Daoy (cell line): ENCODE data around the gene KRT80. TPM values are rescaled to one million over a fixed set of nuclear protein-coding genes. Genes with fewer than 3 reads are reported as not detected.

Experiments
- DNase-seq: peaks from one replicate; pipeline ENCODE4 v3.0.0-alpha.2; 2015; ENCODE audit warnings: low read depth
- total RNA-seq: library from RNA; depleted of rRNA; stranded (reverse); fragments of >200 nt; shearing (Covaris generic); gene quantifications from 2 replicates; pipeline ENCODE4 v1.2.3, GENCODE V29; 2014; rRNA removed

Gene KRT80
- total RNA-seq, 1 experiment from 2014 or later: 4.4 TPM

DNA sequence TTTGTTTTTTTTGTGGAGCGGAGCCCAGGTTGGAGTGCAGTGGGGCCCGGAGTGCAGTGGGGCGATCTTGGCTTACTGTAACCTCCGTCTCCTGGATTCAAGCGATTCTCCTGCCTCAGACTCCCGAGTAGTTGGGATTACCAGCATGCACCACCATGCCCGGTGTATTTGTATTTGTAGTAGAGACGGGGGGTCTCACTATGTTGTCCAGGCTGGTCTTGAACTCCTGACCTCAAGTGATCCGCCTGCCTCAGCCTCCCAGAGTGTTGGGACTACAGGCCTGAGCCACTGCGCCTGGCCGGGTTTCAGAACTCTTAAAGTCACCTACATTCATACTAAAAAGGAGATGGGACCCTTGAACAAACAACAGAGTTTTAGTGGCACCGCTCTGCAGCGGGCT is 52.7 kb downstream of the KRT80 start:
- no peak for DNase-seq

DNA sequence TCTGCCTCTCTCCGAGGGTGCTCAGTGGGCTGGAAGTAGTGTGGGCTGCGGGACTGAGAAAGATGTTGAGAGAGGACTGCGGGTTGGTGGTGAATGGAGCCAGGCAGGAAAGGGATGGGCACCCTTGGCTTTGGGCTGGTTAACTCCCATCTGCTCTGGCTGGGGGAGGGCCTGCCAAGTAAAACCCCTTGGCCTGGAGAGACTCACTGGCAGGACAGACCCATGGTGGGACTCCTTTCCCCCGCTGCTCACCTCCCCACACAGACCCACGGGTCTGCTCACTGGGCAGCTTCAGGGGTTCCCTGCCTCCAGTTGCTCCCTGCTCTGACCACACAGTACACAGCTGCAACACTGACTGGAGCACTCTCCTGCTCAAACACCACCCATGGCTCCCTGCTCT is 54.1 kb downstream of the KRT80 start:
- DNase-seq: no peak

DNA sequence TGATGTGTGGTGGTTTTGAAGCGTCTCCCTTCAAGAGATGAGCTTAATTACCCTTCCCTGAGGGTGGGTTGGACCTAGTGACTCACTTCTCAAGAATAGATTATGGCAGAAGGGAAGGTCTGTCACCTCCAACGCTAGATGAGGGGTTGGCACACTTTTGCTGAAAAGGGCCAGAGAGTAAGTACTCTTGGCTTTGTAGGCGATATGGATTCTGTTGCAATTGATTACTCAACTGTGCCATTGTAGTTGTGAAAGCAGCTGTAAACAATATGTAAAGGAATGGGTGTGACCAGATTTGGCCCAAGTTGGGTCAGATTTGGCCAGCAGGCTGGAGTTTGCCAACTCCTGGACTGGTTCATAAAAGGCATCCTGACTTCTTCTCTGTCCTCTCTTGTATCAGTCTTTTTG is 59.1 kb downstream of the KRT80 start:
- no peak for DNase-seq

GRCh38 chr12:52130711-52131110 is 61.1 kb downstream of the KRT80 start:
- no peak for DNase-seq

- no peak for DNase-seq
Measured at GRCh38 chr12:52127683-52128450, 63.9 kb downstream of the KRT80 start.

DNA sequence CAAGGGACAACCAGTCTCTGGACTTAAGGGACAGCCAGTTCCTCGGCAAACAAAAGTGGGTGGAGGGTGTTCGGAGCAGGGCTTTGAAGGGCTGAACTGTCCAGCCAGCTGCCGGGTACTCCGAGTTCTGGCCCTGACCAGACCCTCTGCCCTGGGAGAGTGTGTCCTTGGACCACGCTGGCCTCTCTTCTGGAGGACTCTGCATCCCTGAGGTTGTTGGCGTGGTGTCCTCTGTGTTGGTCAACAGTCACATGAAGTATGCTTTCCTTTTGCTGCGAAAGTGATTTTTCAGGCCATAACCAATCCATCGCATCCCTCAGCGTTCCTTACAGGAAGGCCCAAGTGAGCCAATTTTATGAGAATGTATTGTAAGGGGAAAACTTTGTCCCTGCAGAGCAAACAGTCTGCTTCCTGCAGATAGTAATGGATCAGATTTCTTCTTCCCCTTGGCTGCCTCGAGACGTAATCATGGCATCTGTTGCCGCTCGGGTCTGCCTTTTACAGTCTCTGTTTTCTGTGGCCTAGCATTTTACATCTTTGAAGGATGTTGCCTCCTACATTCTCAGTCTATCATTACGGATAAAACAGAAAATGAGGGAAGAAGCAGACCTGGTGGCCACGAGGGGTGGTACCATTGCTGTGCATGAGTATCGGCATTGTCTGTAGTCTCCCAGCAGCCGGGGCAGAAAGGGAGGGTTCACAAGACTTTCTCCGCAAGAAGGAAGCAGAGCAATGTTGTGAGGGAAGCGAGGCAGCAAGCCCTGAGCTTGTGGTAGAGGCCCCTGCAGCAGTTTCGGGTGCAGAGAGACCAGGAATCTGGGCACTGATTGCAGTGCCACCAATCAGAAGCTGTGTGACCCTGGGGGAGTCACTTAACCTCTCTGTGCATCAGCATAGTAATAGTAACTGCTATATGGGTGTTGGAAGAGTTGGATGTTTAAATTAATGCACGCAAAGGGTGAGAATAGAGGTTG is 64.9 kb downstream of the KRT80 start:
- no peak for DNase-seq

GRCh38 chr12:52126050-52126604 is 65.7 kb downstream of the KRT80 start:
- no peak for DNase-seq

DNA sequence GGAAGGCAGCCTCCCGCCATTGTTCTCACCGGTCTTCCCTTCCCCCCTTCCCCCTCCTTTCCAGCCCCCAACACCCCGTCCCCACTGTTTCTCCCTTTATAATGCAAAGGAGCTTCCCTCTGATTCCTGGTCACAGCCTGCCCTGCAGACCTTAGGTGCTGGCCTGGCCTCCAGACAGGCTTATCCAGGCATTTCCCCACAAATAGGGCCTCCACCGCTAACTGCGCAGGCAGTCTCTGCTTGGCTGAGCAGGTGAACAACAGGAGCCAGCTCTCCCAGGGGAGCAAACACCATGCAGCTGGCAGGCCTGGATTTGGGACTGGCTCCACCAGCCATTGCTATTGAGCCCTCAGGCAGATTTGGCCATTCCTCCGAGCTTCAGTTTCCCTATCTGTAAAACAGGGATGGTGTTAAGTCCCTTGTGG is 66.3 kb downstream of the KRT80 start:
- DNase-seq: no peak

DNA sequence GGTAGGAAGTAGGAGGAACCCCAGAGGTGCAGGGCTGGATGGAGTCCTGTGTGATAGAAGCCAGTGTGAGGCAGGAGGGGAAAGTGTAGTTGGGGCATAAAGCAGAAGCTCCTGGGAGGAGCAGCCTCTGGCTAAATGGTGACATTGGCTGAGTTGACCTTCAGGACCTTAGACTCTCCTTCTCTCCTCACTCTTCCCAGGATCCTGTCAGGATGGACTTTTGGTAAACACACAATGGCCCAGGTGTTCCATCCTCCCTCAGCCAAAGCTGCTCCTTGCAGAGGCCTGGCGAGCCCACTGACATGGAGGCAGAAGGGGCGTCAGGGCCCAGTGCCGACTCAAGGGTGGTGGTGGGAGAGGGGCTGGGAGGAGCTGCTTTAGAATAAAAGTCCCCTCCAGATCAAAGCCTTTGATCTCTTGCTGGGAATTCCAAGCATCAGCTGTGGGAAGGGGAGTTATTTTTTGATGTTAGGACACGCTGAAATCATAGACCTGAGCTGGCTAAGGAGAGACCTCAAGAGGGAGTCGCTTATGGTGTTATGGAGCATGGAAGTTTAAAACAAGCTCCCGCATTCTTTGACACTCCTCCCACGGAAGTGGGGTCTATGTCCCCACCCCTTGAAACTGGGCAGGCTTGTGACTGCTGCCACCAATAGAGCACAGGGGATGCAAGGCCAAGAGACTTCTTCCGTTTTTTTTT is 68.2 kb downstream of the KRT80 start:
- no peak for DNase-seq

- DNase-seq: no peak
Measured at GRCh38 chr12:52122904-52123303, 68.9 kb downstream of the KRT80 start.

DNA sequence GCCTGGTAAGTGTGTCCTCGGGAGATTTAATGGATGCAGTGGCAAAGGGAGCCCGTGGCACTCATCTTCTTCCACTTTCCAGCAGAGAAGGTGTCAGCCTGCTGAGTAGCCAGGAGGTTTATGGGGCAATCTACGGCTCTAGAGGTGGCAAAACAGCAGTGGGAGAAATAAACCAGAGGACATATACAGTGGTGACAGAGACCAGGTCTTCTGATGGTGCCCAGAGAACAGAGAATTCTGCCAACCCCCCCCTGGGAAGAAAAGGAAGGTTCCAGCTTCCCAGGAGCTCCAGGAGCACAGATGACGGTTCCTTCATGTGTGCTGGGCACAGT is 69.3 kb downstream of the KRT80 start:
- no peak for DNase-seq

DNA sequence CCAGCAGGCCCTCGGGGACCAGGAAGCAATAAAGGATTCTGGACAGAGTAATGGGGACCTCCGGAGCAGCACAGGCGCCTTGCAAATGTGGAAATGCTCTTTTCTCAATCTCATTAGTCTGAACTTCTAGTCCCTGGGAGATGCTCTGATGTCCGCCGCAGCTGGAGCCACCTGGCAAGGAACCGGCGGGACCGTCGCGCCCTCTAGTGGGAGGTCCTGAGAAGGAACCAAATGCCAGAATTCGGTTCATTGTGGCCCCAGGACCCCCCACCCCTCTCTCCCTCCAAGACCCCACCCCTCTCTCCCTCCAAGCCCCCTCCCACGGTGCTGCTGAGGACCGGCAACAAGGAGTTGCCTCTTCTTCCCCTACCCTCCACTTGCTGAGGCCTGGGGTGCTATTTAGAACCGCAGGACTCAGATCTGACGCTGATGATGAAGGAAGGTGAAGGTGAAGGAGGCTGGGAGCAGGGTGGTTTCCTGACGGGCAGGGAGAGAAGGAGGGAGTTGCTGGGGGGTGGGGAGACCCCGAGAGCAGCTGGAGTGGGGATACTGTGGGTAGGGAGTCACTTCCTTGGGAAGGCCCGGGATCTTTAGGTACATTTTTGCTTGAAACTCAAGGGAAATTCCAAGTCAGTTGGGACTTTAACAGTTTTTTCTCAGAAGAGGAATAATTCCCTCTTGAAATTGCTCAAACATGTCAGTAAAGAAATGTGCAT is 69.8 kb downstream of the KRT80 start:
- peak; percentile 69 for DNase-seq

GRCh38 chr12:52120951-52121823 is 70.6 kb downstream of the KRT80 start:
- peak; percentile 30 for DNase-seq

DNA sequence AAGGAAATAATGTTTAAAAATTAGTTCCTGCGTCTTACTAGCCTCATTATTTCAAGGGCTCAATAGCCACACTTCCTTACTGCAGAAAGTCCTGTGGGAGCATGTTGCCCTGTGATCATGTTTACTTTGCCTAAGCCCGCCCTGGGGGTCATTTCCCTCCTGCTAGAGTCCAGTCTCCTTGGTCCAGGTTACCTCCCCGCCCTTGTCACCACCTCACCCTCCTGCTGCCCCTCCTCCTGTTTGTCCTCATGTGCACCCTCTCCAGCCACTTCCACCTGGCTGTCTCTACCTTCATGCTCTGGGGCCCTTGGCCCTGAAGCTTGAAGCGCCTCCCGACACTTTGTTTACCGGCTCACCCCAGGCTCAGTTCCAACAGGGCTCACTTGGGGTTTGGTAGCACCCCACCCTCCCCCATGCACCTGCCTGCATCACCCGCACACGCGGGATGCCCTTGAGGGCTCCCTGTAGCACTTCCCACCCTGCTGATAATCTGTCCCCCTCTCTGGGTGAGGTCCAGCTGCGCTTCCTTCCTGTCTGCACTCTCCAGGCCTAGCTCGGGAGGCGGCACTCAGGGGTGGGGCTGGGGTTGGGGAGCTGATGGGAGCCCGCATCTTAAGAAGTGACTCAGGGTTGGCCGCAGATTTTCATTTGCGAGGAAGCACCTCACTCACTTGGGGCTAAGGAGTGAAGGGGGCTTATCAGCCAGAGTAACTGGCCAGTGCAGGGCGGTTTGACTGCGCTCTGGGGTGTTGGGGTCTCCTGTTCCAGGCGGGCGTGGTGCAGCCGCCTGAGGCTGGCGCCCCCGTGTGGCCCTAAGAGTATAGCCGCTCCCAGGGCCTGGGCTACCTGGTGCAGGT is 72.2 kb downstream of the KRT80 start:
- peak; percentile 71 for DNase-seq

Other genes starting within 250 kb of the KRT80 start
- 6.3 and 11.5 TPM in 2 replicates for gene ACVR1B, start 240.3 kb downstream of the KRT80 start, total RNA-seq
- 1.1 and 2.1 TPM in 2 replicates for gene TAMALIN, start 185.1 kb downstream of the KRT80 start, total RNA-seq
- gene NR4A1, start 140.6 kb downstream of the KRT80 start, total RNA-seq: 1.1 and 5.1 TPM in 2 replicates
- gene ATG101, start 122.0 kb downstream of the KRT80 start, total RNA-seq: 156 and 160 TPM in 2 replicates
- gene SMIM41, start 112.3 kb downstream of the KRT80 start, total RNA-seq: not detected in 2 replicates
- gene KRT7, start 41.2 kb upstream of the KRT80 start, total RNA-seq: 5.5 and 12.2 TPM in 2 replicates
- gene KRT86, start 82.6 kb upstream of the KRT80 start, total RNA-seq: 0.40 and 0.65 TPM in 2 replicates
- 0.74 and 1.0 TPM in 2 replicates for gene KRT81, start 99.5 kb upstream of the KRT80 start, total RNA-seq
- gene KRT83, start 129.4 kb upstream of the KRT80 start, total RNA-seq: not detected in 2 replicates
- 0.80 TPM in 1 of 2 replicates, not detected in the other for gene KRT85, start 175.5 kb upstream of the KRT80 start, total RNA-seq
- not detected in 2 replicates for gene KRT84, start 193.6 kb upstream of the KRT80 start, total RNA-seq
- not detected in 2 replicates for gene KRT82, start 214.3 kb upstream of the KRT80 start, total RNA-seq
- 1.1 and 2.7 TPM in 2 replicates for gene KRT75, start 242.4 kb upstream of the KRT80 start, total RNA-seq